ENCODE measurements around the gene MEAF6.

Gene MEAF6

DNA sequence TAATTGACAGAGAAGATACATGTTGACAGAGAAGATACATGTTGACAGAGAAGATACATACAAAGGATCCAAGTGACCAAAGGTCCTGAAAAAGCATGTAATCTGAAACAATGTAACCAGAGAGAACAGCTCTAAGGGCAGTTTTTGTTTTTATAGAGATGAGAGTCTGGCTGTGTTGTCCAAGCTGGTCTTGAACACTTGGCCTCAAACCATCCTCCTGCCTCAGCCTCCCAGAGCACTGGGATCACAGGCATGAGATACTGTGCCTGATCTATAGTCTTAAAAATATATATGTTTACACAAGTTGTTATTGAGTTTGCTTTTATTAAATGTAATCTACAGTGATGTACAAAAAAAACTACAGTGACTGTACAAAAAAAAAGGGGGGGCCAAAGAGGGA, 12.5 kb downstream of the MEAF6 start:
- no peak for DNase-seq (ENCODE audit: low read depth)

DNA sequence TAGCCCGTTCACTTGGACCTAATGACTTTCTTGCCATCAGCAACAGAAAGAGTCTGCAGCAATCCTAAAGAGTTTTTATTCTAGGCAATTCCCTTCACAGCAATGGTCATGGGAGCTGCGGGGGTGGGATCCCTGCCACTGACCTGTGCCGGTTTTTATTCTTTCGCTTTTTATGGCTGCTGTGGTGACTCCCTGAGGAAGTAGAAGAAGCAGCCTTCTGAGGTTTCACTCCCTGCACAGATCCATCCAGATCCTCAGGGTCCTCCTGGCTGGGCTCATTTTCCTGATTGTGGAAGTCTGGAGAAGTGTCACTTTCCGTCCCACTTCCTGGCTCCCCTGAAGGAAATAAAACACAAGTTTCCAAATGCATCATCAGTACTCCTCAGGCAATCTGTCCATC, 12.9 kb downstream of the MEAF6 start:
- TF ChIP-seq, protein P1, sequence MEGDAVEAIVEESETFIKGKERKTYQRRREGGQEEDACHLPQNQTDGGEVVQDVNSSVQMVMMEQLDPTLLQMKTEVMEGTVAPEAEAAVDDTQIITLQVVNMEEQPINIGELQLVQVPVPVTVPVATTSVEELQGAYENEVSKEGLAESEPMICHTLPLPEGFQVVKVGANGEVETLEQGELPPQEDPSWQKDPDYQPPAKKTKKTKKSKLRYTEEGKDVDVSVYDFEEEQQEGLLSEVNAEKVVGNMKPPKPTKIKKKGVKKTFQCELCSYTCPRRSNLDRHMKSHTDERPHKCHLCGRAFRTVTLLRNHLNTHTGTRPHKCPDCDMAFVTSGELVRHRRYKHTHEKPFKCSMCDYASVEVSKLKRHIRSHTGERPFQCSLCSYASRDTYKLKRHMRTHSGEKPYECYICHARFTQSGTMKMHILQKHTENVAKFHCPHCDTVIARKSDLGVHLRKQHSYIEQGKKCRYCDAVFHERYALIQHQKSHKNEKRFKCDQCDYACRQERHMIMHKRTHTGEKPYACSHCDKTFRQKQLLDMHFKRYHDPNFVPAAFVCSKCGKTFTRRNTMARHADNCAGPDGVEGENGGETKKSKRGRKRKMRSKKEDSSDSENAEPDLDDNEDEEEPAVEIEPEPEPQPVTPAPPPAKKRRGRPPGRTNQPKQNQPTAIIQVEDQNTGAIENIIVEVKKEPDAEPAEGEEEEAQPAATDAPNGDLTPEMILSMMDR (IDR thresholded peaks at IDR 0.05; ENCODE audit: insufficient read depth, low read depth, low read length, missing control alignments) = no peak
- no peak for DNase-seq (ENCODE audit: low read depth)
- no peak overlapping the region for H3K4me3 ChIP-seq (ENCODE audit: low read depth, low read length)

More for the DNA sequence above, 12.5 kb downstream of the MEAF6 start:
- no peak overlapping the region for H3K4me3 ChIP-seq (ENCODE audit: low read depth, low read length)
- TF ChIP-seq, protein P1 (IDR thresholded peaks at IDR 0.05; ENCODE audit: insufficient read depth, low read depth, low read length, missing control alignments) = no peak

DNA sequence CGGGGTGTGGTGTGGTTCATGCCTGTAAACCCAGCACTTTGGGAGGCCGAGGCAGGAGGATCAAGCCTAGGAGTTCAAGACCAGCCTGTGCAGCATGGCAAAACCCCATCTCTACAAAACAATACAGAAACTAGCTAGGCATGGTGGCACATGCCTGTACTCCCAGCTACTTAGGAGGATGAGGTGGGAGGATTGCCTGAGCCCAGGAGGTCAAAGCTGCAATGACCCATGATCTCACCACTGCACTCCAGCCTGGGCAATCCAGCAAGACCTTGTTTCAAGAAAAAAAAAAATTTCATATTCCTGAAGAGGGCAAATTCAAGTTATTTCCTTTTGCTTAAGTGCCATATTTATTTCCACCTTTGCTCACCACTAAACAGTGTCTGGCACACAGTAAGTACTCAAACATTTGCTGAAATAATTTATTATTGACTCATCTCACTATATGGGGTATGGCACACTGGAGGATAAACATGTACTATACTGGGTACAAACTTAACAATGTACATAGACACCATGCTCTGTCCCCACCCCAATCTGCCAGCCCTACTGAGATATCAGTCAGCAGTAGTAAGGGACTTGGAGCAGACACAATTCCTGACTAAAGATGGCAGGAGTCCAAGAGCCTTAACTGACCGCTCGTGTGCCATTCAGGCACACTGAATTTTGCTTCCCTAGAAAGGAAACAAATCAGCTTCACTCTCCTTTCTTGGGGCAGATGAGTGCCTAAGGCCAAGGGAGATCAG, 15.5 kb downstream of the MEAF6 start:
- TF ChIP-seq, protein P1 (IDR thresholded peaks at IDR 0.05; ENCODE audit: insufficient read depth, low read depth, low read length, missing control alignments) = no peak
- no peak overlapping the region for H3K4me3 ChIP-seq (ENCODE audit: low read depth, low read length)
- no peak for DNase-seq (ENCODE audit: low read depth)

DNA sequence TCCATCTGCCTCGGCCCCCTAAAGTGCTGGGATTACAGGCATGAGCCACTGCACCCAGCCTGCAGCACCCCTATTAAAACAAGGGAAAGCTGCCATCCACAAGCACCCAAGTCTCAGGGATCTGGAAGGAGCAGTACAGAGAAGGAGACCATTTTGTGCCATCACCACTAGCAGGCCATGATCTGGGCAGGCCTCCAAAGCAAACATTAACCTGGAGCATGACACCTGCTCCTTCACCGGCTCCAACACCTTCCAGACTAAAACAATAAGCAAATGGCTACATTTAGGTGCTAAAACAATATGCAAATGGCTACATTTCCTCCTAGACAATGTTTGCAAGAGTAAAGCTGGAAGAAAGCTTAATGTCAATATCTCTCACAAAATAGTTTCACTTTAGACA, 16.7 kb downstream of the MEAF6 start:
- TF ChIP-seq, protein P1 (IDR thresholded peaks at IDR 0.05; ENCODE audit: insufficient read depth, low read depth, low read length, missing control alignments) = no peak
- no peak overlapping the region for H3K4me3 ChIP-seq (ENCODE audit: low read depth, low read length)
- DNase-seq (ENCODE audit: low read depth) = no peak

DNA sequence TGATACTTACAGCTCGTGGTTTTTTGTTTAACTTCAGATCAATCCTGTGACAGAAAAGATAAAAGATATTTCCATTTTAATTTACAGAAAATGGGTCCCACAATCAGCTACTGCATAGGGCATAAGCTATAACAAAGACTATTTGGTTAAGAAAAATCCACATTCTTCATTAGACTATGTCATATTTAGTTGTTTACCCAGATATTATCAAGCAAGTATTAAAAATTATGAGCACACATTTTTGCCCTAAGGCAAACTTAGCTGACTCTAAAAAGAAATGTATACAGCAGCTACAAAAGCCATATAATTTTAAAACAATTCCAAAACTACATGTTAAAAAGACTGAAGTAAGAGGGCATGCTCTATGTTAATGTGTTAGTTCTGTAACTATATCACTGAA, 18.7 kb downstream of the MEAF6 start:
- TF ChIP-seq, protein P1 (IDR thresholded peaks at IDR 0.05; ENCODE audit: insufficient read depth, low read depth, low read length, missing control alignments) = no peak
- DNase-seq (ENCODE audit: low read depth) = no peak
- no peak overlapping the region for H3K4me3 ChIP-seq (ENCODE audit: low read depth, low read length)

DNA sequence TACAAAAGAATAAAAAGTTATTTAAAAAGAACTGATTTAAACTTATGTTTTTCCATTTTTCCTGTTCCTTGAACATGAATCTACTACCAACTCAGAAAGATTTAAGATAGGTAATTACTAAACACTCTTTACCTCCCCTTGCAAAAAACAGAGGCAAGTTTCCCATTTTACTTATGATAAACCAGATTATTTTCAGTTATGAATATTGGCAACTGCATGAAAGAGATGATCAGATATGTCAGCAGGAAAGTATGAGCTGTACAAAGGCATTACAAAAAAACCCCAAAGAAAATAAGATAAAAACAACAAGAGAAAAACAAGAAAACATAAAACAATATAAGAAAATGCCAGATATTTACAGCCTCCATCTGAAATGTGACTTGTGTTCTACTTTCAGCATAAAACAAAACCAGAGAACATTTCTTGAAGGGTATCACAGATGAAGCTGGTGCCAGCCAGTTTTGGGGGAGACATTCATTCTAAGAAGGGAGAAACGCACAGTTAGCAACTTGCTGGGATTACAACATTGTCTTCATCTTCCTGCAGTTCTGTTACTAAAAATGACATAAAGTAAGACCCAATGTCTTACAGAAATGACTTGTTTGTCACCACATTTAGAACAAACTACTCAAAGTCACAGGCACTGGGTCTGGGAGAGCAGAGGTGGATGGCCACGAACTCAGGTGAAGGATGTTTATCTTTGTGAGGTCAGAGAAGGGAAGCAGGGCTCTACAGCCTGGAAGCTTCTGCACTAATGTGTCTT, 21.0 kb downstream of the MEAF6 start:
- TF ChIP-seq, protein P1 (IDR thresholded peaks at IDR 0.05; ENCODE audit: insufficient read depth, low read depth, low read length, missing control alignments) = no peak
- no peak overlapping the region for H3K4me3 ChIP-seq (ENCODE audit: low read depth, low read length)
- DNase-seq (ENCODE audit: low read depth) = no peak

All from GM12865 (cell line).